Right lobe of liver (tissue), 6 donors: ENCODE results near the gene CFAP90. TPM values are rescaled to one million over a fixed set of nuclear protein-coding genes. Genes with fewer than 3 reads are reported as not detected.
A peak's percentile ranks its signal among the peaks of the same experiment; 100 is the strongest.

ENCODE experiments used
- ATAC-seq, 4 donors: fragments of 200-7000 bp; cut with Tn5 transposase; one replicate each; pipeline ENCODE4 v1.9.1; 2020; ENCODE audit warnings: mild to moderate bottlenecking in 4 of 4, moderate library complexity in 4 of 4
- DNase-seq, 3 donors: peaks; one replicate each; pipeline ENCODE4 v3.0.0-alpha.2; 2020
- H3K27ac ChIP-seq, 3 donors: fragments of 200-600 bp; one replicate each; pipeline ENCODE4 v1.8.0; 2022
- H3K27me3 ChIP-seq, 2 donors: fragments of 200-600 bp; one replicate each; pipeline ENCODE4 v1.8.0; 2022
- H3K36me3 ChIP-seq, 4 donors: fragments of 200-600 bp; sonication (generic) in 1 of 4; one replicate each; pipeline versions ENCODE4 v1.5.1 to v1.8.0; 2017 to 2022; ENCODE audit warnings: control low read depth in 1 of 4
- H3K4me1 ChIP-seq, 4 donors: fragments of 200-600 bp; sonication (generic) in 1 of 4; one replicate each; pipeline versions ENCODE4 v1.5.1 to v1.8.0; 2017 to 2022; ENCODE audit warnings: control low read depth in 1 of 4
- H3K4me3 ChIP-seq, 3 donors: fragments of 200-600 bp; one replicate each; pipeline ENCODE4 v1.8.0; 2022
- H3K9me3 ChIP-seq, 4 donors: fragments of 200-600 bp; sonication (generic) in 1 of 4; one replicate each; pipeline versions ENCODE4 v1.5.1 to v1.8.0; 2017 to 2022; ENCODE audit warnings: control low read depth in 1 of 4
- CTCF ChIP-seq, 4 donors: fragments of 200-600 bp in 3 of 4; fragments of 450-650 bp in 1 of 4; IDR thresholded peaks; one replicate each; pipeline versions ENCODE4 v1.5.1 to v1.8.0; 2016 to 2022; ENCODE audit warnings: antibody characterized with exemption in 4 of 4, mild to moderate bottlenecking in 2 of 4
- POLR2A ChIP-seq: fragments of 450-650 bp; IDR thresholded peaks from one replicate; pipeline ENCODE4 v1.6.1; 2017; ENCODE audit warnings: antibody characterized with exemption, mild to moderate bottlenecking
- WGBS: methylation state at CpG from one replicate; pipeline ENCODE4 v1.1.6; 2018; ENCODE audit warnings: low coverage, low lambda C conversion rate; ENCODE audit not compliant: insufficient coverage; ENCODE audit errors: missing lambda C conversion rate; 5-methylcytosine and 5-hydroxymethylcytosine counted together
- intact Hi-C, 2 donors: fragments of 100-400 bp; cut with DNase I; formaldehyde crosslinking; loops; one replicate each; pipeline versions ENCODE4 v1.11.2 to v1.14.1; 2022
- total RNA-seq, 6 experiments: library from RNA; depleted of rRNA in 2 of 6; stranded (reverse); fragments of >200 nt in 2 of 6; fragmentation: NEBNext Ultra II Directional in 3 of 6; extraction: Animal tissue kit (Norgen Biotek cat#: 25700) in 3 of 6; gene quantifications; one replicate each; pipeline versions ENCODE4 v1.1.0 to v1.2.4, GENCODE V29; 2016 to 2023
- donor health status: DM: no; HTN: yes; CAD: no.
- donor health status: DM: no; HTN: no; CAD: no.
- donor health status: DM: no; HTN: no; CAD: no.
- donor health status: DM: no; HTN: yes; CAD: no.
- donor health status: DM: no; HTN: yes; CAD: no.

Gene CFAP90
- total RNA-seq, 6 experiments from 2014 or later: 0.10 to 0.64 (median 0.41) TPM; not detected in 2

GRCh38 chr5:7815892-7816534 is 34.9 kb downstream of the CFAP90 start:
- Histone ChIP-seq H3K4me3 (no peak overlapping the region), H3K27ac (no peak overlapping the region), H3K9me3 (no peaks in the 10 kb centered on the region), H3K4me1 (no peaks in the 10 kb centered on the region), H3K36me3 (no peaks in the 10 kb centered on the region), H3K27me3 (no peaks in the 10 kb centered on the region)
- 9% methylated on average over 8 of the region's 12 CpGs for WGBS
- TF ChIP-seq CTCF (IDR thresholded peaks at IDR 0.05): peak; percentile 69 to 89 (median 83)
- TF ChIP-seq POLR2A: no peak
- DNase-seq (peak; percentile 80 to 84 (median 81)), ATAC-seq (peak; percentile 98 to 99 (median 98))
- intact Hi-C loops: no loop called here

- no peaks in the 10 kb centered on the region for H3K4me1 ChIP-seq
- no peaks in the 10 kb centered on the region for H3K36me3 ChIP-seq
- H3K9me3 ChIP-seq: no peaks in the 10 kb centered on the region
- H3K27me3 ChIP-seq: no peaks in the 10 kb centered on the region
- intact Hi-C loops: no loop called here
- no peak for TF ChIP-seq CTCF (IDR thresholded peaks at IDR 0.05)
- no peak for TF ChIP-seq POLR2A
- ATAC-seq (no peak), DNase-seq (no peak)
- no peak overlapping the region for H3K4me3 ChIP-seq
- H3K27ac ChIP-seq: no peak overlapping the region
- 84% methylated on average over 10 of the region's 10 CpGs for WGBS
Observed at GRCh38 chr5:7814816-7815215, 36.1 kb downstream of the CFAP90 start.

GRCh38 chr5:7813576-7813975 is 37.4 kb downstream of the CFAP90 start:
- H3K4me1 ChIP-seq: no peaks in the 10 kb centered on the region
- no peak overlapping the region for H3K4me3 ChIP-seq
- no peaks in the 10 kb centered on the region for H3K36me3 ChIP-seq
- no peak for TF ChIP-seq CTCF (IDR thresholded peaks at IDR 0.05)
- TF ChIP-seq POLR2A: no peak
- no peaks in the 10 kb centered on the region for H3K27me3 ChIP-seq
- H3K27ac ChIP-seq: no peak overlapping the region
- WGBS: 55% methylated on average over 3 of the region's 3 CpGs
- no peaks in the 10 kb centered on the region for H3K9me3 ChIP-seq
- intact Hi-C loops: no loop called here
- ATAC-seq: no peak
- DNase-seq: no peak

GRCh38 chr5:7813007-7813406 is 37.9 kb downstream of the CFAP90 start:
- intact Hi-C loops: no loop called here
- Histone ChIP-seq H3K4me1 (no peaks in the 10 kb centered on the region), H3K4me3 (no peak overlapping the region), H3K9me3 (no peaks in the 10 kb centered on the region), H3K36me3 (no peaks in the 10 kb centered on the region), H3K27ac (no peak overlapping the region), H3K27me3 (no peaks in the 10 kb centered on the region)
- DNase-seq (no peak), ATAC-seq (no peak)
- 24% methylated on average over 2 of the region's 2 CpGs for WGBS
- TF ChIP-seq CTCF (IDR thresholded peaks at IDR 0.05) (no peak), POLR2A (no peak)
